ENCODE data around the gene PTPRF.

Gene PTPRF

GRCh38 chr1:43513471-43514173, 17.1 kb upstream of the PTPRF start:
- DNase-seq = no peak

GRCh38 chr1:43518935-43519686, 11.6 kb upstream of the PTPRF start:
- DNase-seq = no peak

DNA sequence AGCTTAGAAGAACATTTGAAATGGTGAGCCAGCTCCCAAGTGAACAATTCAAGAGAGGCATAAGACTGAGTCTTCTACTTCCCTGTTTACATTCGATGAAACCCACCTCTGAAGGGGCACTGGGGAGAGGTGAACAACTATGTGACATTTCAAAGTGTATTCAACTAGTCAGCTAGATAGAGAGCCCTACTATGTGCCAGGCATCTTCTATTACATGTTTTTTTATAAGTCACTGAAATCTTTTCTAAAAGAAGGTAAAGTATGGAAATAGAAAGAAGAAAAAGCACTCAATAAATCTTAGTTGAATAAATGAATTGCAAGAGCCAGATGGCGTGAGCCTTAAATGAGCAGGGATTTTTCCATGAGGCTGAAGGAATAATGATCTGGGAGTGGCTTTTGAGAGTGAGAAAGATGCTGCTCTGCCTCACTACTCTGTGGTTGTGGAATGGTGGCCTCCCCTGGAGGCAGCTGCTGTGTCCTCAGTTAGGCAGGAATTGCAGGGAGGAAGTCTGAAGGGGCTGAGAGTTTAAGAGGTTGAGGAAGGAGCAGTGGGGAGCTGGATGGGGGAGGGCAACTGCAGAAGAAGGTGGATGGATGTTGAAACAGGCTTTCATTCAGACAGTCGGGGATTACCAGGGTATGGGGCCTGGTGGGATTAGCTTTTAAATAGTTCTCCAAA, 10.4 kb upstream of the PTPRF start:
- no peak for DNase-seq

- peak; percentile 36 for DNase-seq
Observed at GRCh38 chr1:43521078-43521477, 9.6 kb upstream of the PTPRF start.

DNA sequence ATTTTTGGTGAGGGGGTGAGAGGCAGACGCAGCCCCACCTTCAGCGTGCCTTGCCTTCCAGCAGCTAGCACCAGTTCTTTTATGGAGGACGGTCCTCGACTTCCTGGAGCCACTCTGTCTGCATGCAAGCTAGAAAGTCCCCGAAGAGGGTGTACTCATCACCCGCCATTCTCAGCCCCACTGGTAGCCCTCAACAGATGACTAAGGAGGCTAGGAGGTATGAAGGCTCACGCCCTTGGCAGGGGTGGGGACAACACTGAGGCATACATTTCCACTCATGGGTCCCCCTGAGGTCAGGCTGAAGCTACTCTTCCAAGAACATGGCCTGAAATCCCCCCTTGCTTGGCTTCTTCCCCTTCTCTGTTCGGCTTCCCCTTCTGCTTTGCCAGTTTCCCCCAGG, 8.9 kb upstream of the PTPRF start:
- no peak for DNase-seq

DNA sequence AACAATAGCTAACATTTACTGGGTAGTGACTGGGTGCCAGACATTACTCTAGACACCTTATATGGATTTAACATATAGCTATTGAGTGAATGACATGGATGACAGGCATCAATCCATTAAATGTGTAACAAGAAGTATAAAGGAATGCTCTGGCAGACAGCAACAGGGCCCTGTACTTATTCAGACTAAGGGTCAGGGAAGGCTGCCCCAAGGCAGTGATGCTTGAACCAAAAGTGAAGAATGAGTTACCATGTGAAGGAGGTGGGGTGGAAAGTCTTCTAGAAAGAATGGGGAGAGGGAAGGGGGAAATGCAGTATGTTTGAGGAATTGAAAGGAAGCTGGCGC, 8.3 kb upstream of the PTPRF start:
- DNase-seq = no peak

GRCh38 chr1:43522776-43523480, 7.8 kb upstream of the PTPRF start:
- peak; percentile 38 for DNase-seq

DNA sequence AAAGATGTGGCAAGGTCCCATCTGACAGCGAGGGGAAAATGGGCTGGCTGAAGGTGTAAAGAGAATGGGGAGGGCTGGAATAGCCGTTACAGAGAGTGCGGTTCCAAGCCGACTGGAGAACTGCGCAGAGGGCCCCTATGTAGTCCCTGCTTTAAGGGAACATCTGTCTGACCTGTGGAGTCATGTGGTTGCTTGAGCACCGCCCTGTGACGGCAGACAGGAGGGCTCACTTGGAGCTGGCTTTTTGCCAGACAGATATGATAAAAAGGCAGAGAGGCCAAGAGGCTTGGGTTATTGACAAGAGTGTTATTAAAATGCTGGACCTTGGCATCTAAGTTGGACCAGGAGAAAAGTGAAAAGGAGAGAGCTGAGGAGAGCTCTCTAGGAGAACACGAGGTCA, 5.9 kb upstream of the PTPRF start:
- no peak for DNase-seq

GRCh38 chr1:43526002-43526401, 4.7 kb upstream of the PTPRF start:
- DNase-seq = no peak

- no peak for DNase-seq
Observed at GRCh38 chr1:43527111-43527878, 3.4 kb upstream of the PTPRF start.

- peak; percentile 92 for DNase-seq
Observed at GRCh38 chr1:43529206-43529731, 1.4 kb upstream of the PTPRF start.

GRCh38 chr1:43531107-43531905, 623 bp downstream of the PTPRF start:
- no peak for DNase-seq

- no peak for DNase-seq
Observed at GRCh38 chr1:43531906-43532584, 1.4 kb downstream of the PTPRF start.

GRCh38 chr1:43532716-43533115, 2.0 kb downstream of the PTPRF start:
- no peak for DNase-seq

- no peak for DNase-seq
Observed at GRCh38 chr1:43533584-43533983, 2.9 kb downstream of the PTPRF start.

GRCh38 chr1:43534256-43534655, 3.6 kb downstream of the PTPRF start:
- no peak for DNase-seq

DNA sequence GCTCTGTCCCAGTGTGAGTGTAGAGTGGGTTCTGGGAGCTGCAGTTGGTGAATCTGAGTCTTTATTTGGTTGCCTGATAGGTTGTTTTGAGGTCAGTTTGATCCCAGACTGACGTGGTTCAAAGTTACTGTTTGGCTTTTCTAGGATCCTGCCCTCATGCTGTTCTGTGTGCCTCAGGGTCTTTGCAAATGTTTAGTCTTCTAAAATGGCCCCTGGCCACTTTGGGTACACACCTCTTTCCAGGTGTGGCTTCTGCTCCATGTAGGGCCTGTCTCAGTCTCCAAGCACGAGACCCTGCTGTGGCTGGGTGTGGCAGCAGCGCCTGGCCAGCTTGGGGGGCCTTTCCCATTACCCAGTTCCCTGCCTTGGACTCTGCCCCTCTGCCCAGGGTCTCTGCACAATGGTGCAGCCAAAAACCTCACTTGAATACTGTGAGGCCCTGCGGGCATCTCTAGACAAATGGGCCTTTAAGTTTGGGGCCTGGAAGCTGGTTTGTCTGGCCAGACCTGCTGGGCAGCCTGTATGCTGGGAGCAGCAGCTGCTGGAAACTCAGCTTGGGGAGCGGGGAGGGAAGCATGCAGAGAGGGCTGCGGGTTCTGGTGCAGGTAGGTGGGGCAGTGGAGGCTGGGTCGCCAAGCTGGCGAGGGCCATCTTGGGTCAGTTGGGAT, 5.6 kb downstream of the PTPRF start:
- DNase-seq = no peak

DNA sequence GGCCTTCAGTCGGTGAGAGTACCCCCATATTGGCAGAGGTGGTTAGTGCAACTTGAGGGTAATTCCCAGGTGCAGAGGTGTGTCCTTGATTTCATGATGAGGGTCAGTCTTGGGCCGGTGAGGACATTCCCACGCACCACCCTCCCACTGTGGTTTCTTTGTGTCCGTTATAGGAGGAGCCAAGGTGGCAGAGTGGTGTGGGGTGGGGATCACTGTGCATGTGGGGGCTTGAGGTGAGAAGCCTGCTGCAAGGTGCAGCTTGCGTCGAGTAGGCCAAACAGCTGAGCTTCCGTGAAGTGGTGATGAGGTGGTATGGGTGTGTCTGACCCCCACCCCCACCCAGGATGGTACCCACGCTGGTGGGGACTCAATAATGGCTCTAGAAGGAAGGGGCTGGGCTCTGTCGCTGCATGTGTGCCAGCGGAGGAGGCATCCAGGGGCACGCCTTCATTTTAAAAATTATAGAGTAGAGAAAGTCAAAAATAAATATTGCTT, 6.2 kb downstream of the PTPRF start:
- DNase-seq = no peak

DNA sequence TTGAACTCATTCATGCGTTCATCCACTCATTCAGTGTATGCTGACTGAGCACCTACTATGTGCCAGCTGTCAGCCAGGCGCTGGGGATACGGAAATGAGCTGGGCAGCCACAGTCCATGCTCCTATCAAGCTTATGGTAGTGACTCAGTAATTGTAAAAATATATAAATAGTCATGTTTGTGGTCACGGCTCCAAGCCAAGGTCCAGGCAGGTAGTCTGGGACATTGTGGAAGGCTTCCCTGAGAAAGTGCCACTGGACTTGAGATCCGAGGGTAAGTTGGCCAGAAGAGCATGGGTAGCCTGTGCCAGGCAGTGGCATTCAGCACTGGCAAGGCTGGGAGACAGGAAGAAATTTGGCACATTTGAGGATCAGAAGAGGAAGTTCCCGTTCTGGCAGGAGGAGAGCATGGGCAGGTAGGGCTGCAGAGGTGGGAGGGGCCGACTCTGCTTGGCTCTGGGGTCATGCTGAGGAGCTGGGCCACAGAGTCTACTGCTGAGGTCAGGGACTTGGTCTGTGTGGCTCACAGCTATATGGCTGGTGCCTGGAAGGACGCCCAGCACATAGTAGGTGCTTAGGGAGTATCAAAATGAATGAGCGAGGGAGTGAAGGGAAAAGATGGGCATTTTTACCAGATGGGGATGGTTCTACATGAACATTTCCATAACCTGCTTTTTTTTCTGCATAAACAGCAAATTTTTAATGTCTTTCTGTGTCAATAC, 6.9 kb downstream of the PTPRF start:
- DNase-seq = no peak

- no peak for DNase-seq
Observed at GRCh38 chr1:43538143-43538487, 7.4 kb downstream of the PTPRF start.
